Measurements from ENCODE around the gene PRR18. TPM values are rescaled to one million over a fixed set of nuclear protein-coding genes. Genes with fewer than 3 reads are reported as not detected.
A peak's percentile ranks its signal among the peaks of the same experiment; 100 is the strongest.

The PRR18 gene
- total RNA-seq, 1 experiment from 2014 or later: not detected

- DNase-seq (no peak), ATAC-seq (no peak)
- Histone ChIP-seq H3K36me3 (ENCODE audit: low read depth, low read length) (no peaks in the 10 kb centered on the region), H3K9me3 (ENCODE audit: low read length) (no peaks in the 10 kb centered on the region), H3K4me1 (ENCODE audit: insufficient read depth, low read length) (no peaks in the 10 kb centered on the region), H3K9ac (ENCODE audit: low read length) (no peak overlapping the region), H3K4me3 (ENCODE audit: low read length) (no peak overlapping the region), H2AFZ (ENCODE audit: low read length) (no peak overlapping the region), H3K27me3 (ENCODE audit: low read length) (no peaks in the 10 kb centered on the region), H3F3A (ENCODE audit: low read length, unreplicated experiment) (no peaks in the 10 kb centered on the region), H4K20me1 (ENCODE audit: low read length) (no peaks in the 10 kb centered on the region), H3K4me2 (ENCODE audit: low read length) (no peak overlapping the region), H3K79me2 (ENCODE audit: low read length) (peaks cover 34% of the 10 kb centered on the region), H3K9me2 (replicated peaks; ENCODE audit: low read length) (no peaks in the 10 kb centered on the region), H3K27ac (ENCODE audit: low read length) (no peak overlapping the region)
- TF ChIP-seq EZH2phosphoT487 (IDR thresholded peaks at IDR 0.05; ENCODE audit: borderline replicate concordance, low read length): no peak
- TF ChIP-seq EZH2 (IDR thresholded peaks at IDR 0.05; ENCODE audit: low read length, unreplicated experiment): no peak
- TF ChIP-seq CTCF (conservative IDR thresholded peaks at IDR 0.05; ENCODE audit: low read depth, low read length): no peak
- BruUV-seq (replicated peaks): no TSS peak
- intact Hi-C loops (cut with micrococcal nuclease): no loop called here
- CTCF ChIA-PET: no interaction called here
- POLR2A ChIA-PET (ENCODE audit: unreplicated experiment): no interaction called here
Measured at GRCh38 chr6:166344240-166344639, 36.0 kb upstream of the PRR18 start.

- Histone ChIP-seq H3K27me3 (ENCODE audit: low read length) (no peaks in the 10 kb centered on the region), H3K9me2 (replicated peaks; ENCODE audit: low read length) (no peaks in the 10 kb centered on the region), H4K20me1 (ENCODE audit: low read length) (no peaks in the 10 kb centered on the region), H3K9me3 (ENCODE audit: low read length) (no peaks in the 10 kb centered on the region), H3K79me2 (ENCODE audit: low read length) (peaks cover 45% of the 10 kb centered on the region), H3K9ac (ENCODE audit: low read length) (peak overlapping the region; percentile 95), H3K4me2 (ENCODE audit: low read length) (peak overlapping the region; percentile 99), H3F3A (ENCODE audit: low read length, unreplicated experiment) (no peaks in the 10 kb centered on the region), H3K4me1 (ENCODE audit: insufficient read depth, low read length) (no peaks in the 10 kb centered on the region), H3K4me3 (ENCODE audit: low read length) (peak overlapping the region; percentile 98), H3K36me3 (ENCODE audit: low read depth, low read length) (no peaks in the 10 kb centered on the region), H2AFZ (ENCODE audit: low read length) (peak overlapping the region; percentile 93), H3K27ac (ENCODE audit: low read length) (no peak overlapping the region)
- ATAC-seq (no peak), DNase-seq (no peak)
- no TSS peak for BruUV-seq (replicated peaks)
- ChIA-PET CTCF (no interaction called here), POLR2A (ENCODE audit: unreplicated experiment) (no interaction called here)
- no peak for TF ChIP-seq EZH2 (IDR thresholded peaks at IDR 0.05; ENCODE audit: low read length, unreplicated experiment)
- no peak for TF ChIP-seq EZH2phosphoT487 (IDR thresholded peaks at IDR 0.05; ENCODE audit: borderline replicate concordance, low read length)
- no peak for TF ChIP-seq CTCF (conservative IDR thresholded peaks at IDR 0.05; ENCODE audit: low read depth, low read length)
- intact Hi-C loops (cut with micrococcal nuclease): loop anchor here (2.0 kb wide), 1 partner anchor 40 kb away; the partner anchor contains the start of gene MPC1
Measured at GRCh38 chr6:166343150-166343487, 34.9 kb upstream of the PRR18 start.

GRCh38 chr6:166342349-166343149 is 34.4 kb upstream of the PRR18 start, which contains the start of gene SFT2D1:
TSS of gene SFT2D1 (minus strand) at chr6:166342545. CDS start at chr6:166342481, 64 bp downstream.
- H3K4me3 ChIP-seq (ENCODE audit: low read length): peak within 1 kb of the TSS; percentile 98
- no peaks in the 10 kb centered on the region for H3K9me3 ChIP-seq (ENCODE audit: low read length)
- no peaks in the 10 kb centered on the region for H3K27me3 ChIP-seq (ENCODE audit: low read length)
- H3K4me2 ChIP-seq (ENCODE audit: low read length): peak within 1 kb of the TSS; percentile 99
- H3K27ac ChIP-seq (ENCODE audit: low read length): peak within 1 kb of the TSS; percentile 36
- TF ChIP-seq CTCF (conservative IDR thresholded peaks at IDR 0.05; ENCODE audit: low read depth, low read length) (no peak), EZH2 (IDR thresholded peaks at IDR 0.05; ENCODE audit: low read length, unreplicated experiment) (no peak), EZH2phosphoT487 (IDR thresholded peaks at IDR 0.05; ENCODE audit: borderline replicate concordance, low read length) (no peak)
- H3K9me2 ChIP-seq (replicated peaks; ENCODE audit: low read length): no peaks in the 10 kb centered on the region
- H3K36me3 ChIP-seq (ENCODE audit: low read depth, low read length): no peaks in the 10 kb centered on the region
- DNase-seq (peak; percentile 49), ATAC-seq (peak; percentile 92)
- POLR2A ChIA-PET (ENCODE audit: unreplicated experiment): no interaction called here
- intact Hi-C loops (cut with micrococcal nuclease): loop anchor here (2.0 kb wide), 1 partner anchor 40 kb away; the partner anchor contains the start of gene MPC1
- TSS peak; percentile 87 for BruUV-seq (replicated peaks)
- H4K20me1 ChIP-seq (ENCODE audit: low read length): no peaks in the 10 kb centered on the region
- peak within 1 kb of the TSS; percentile 95 for H3K9ac ChIP-seq (ENCODE audit: low read length)
- H3K4me1 ChIP-seq (ENCODE audit: insufficient read depth, low read length): no peaks in the 10 kb centered on the region
- H2AFZ ChIP-seq (ENCODE audit: low read length): peak within 1 kb of the TSS; percentile 93
- no peaks in the 10 kb centered on the region for H3F3A ChIP-seq (ENCODE audit: low read length, unreplicated experiment)
- CTCF ChIA-PET: no interaction called here
- H3K79me2 ChIP-seq (ENCODE audit: low read length): peaks cover 50% of the 10 kb centered on the region

Measured in PC-3 (cell line).